GM23338 (cell line): ENCODE measurements around the gene CHST4. TPM values are rescaled to one million over a fixed set of nuclear protein-coding genes. Genes with fewer than 3 reads are reported as not detected.

Source experiments
- ATAC-seq: fragments of 200-7000 bp; cut with Tn5 transposase; 3 replicates; pipeline ENCODE4 v1.9.1; 2020
- DNase-seq: peaks from one replicate; pipeline ENCODE4 v3.0.0-alpha.2; 2015; ENCODE audit warnings: low spot score
- H2AFZ ChIP-seq: fragments of 200-600 bp; sonication (generic); 2 replicates; pipeline ENCODE4 v1.8.0; 2016; ENCODE audit warnings: antibody characterized with exemption, mild to moderate bottlenecking, moderate library complexity
- H3F3A ChIP-seq: fragments of 200-600 bp; sonication (generic); replicated peaks from 2 replicates; pipeline ENCODE4 v1.8.0; 2017; ENCODE audit warnings: antibody characterized with exemption, mixed run types, low read depth
- H3K27ac ChIP-seq: fragments of 200-600 bp; sonication (generic); 2 replicates; pipeline ENCODE4 v1.6.1; 2016; ENCODE audit warnings: low read depth
- H3K27me3 ChIP-seq: fragments of 200-600 bp; sonication (generic); 2 replicates; pipeline ENCODE4 v1.8.0; 2016; ENCODE audit warnings: mild to moderate bottlenecking, mixed run types, moderate library complexity; ENCODE audit not compliant: insufficient read depth
- H3K36me3 ChIP-seq: fragments of 200-600 bp; sonication (generic); 2 replicates; pipeline ENCODE4 v1.8.0; 2016; ENCODE audit warnings: mild to moderate bottlenecking; ENCODE audit not compliant: insufficient read depth
- H3K4me1 ChIP-seq: fragments of 200-600 bp; sonication (generic); 2 replicates; pipeline ENCODE4 v1.8.0; 2016; ENCODE audit warnings: mild to moderate bottlenecking, moderate library complexity; ENCODE audit not compliant: insufficient read depth
- H3K4me2 ChIP-seq: fragments of 200-600 bp; sonication (generic); 2 replicates; pipeline ENCODE4 v1.7.1; 2017; ENCODE audit warnings: mixed run types
- H3K4me3 ChIP-seq: fragments of 200-600 bp; sonication (generic); 2 replicates; pipeline ENCODE4 v1.6.1; 2016; ENCODE audit warnings: mixed run types
- H3K79me2 ChIP-seq: fragments of 200-600 bp; sonication (generic); replicated peaks from 2 replicates; pipeline ENCODE4 v1.8.0; 2017; ENCODE audit warnings: mild to moderate bottlenecking; ENCODE audit not compliant: insufficient read depth
- H3K9me2 ChIP-seq: fragments of 200-600 bp; sonication (generic); 2 replicates; pipeline ENCODE4 v1.8.0; 2017; ENCODE audit not compliant: insufficient read depth
- H4K20me1 ChIP-seq: fragments of 200-600 bp; sonication (generic); replicated peaks from 2 replicates; pipeline ENCODE4 v1.8.0; 2017; ENCODE audit warnings: mild to moderate bottlenecking; ENCODE audit not compliant: insufficient read depth
- H3K27ac Mint-ChIP-seq: 2 replicates; pipeline ENCODE4 v1.8.0; 2020; ENCODE audit warnings: inconsistent platforms, mild to moderate bottlenecking, moderate library complexity, mixed read lengths
- H3K27me3 Mint-ChIP-seq: 3 replicates; pipeline ENCODE4 v1.8.0; 2022; ENCODE audit warnings: low read depth, mild to moderate bottlenecking, moderate library complexity, mixed read lengths, inconsistent platforms; ENCODE audit not compliant: insufficient read depth, poor library complexity
- H3K36me3 Mint-ChIP-seq: 3 replicates; pipeline ENCODE4 v1.8.0; 2021; ENCODE audit warnings: low read depth, mild to moderate bottlenecking, inconsistent platforms, moderate library complexity, mixed read lengths
- H3K4me1 Mint-ChIP-seq: 3 replicates; pipeline ENCODE4 v1.8.0; 2020; ENCODE audit warnings: mild to moderate bottlenecking, inconsistent platforms, mixed read lengths
- H3K4me3 Mint-ChIP-seq: 3 replicates; pipeline ENCODE4 v1.8.0; 2021; ENCODE audit warnings: moderate library complexity, mild to moderate bottlenecking, inconsistent platforms, mixed read lengths
- H3K9me3 Mint-ChIP-seq: 3 replicates; pipeline ENCODE4 v1.8.0; 2020; ENCODE audit warnings: moderate library complexity, mild to moderate bottlenecking, inconsistent platforms, mixed read lengths
- CREB1 ChIP-seq: fragments of 250-450 bp; sonication (Bioruptor Pico); IDR thresholded peaks from 2 replicates; pipeline ENCODE4 v1.5.0; 2020; ENCODE audit warnings: low read depth, mild to moderate bottlenecking, moderate library complexity
- EZH2 ChIP-seq: fragments of 200-600 bp; sonication (generic); IDR thresholded peaks from one replicate; pipeline ENCODE4 v1.8.0; 2017; ENCODE audit warnings: antibody characterized with exemption, mild to moderate bottlenecking, low read depth; ENCODE audit not compliant: unreplicated experiment
- EZH2phosphoT487 ChIP-seq: fragments of 200-600 bp; sonication (generic); IDR thresholded peaks from one replicate; pipeline ENCODE4 v1.8.1; 2018; ENCODE audit warnings: antibody characterized with exemption; ENCODE audit not compliant: unreplicated experiment
- JUNB ChIP-seq: IDR thresholded peaks from one replicate; pipeline ENCODE4 v1.6.1; 2016; ENCODE audit warnings: antibody characterized with exemption; ENCODE audit not compliant: unreplicated experiment
- NANOG ChIP-seq: IDR thresholded peaks from 2 replicates; pipeline ENCODE4 v1.6.1; 2016; ENCODE audit warnings: antibody characterized with exemption, borderline replicate concordance
- POLR2AphosphoS5 ChIP-seq: IDR thresholded peaks from 2 replicates; pipeline ENCODE4 v1.6.1; 2016; ENCODE audit warnings: antibody characterized with exemption, low read depth
- STAT1 ChIP-seq: IDR thresholded peaks from one replicate; pipeline ENCODE4 v1.6.1; 2016; ENCODE audit warnings: antibody characterized with exemption; ENCODE audit not compliant: unreplicated experiment
- ZNF114 ChIP-seq: fragments of 250-450 bp; sonication (Bioruptor Pico); IDR thresholded peaks from 2 replicates; pipeline ENCODE4 v1.5.0; 2020; ENCODE audit warnings: mild to moderate bottlenecking, moderate library complexity
- ZNF331 ChIP-seq: fragments of 250-450 bp; sonication (Bioruptor Pico); IDR thresholded peaks from 2 replicates; pipeline ENCODE4 v1.5.0; 2020; ENCODE audit warnings: low read depth, mild to moderate bottlenecking, moderate library complexity
- polyA plus RNA-seq: library from polyadenylated mRNA; unstranded; fragments of >200 nt; fragmentation: Nextera tagmentation; extraction: Ambion mirVana; gene quantifications from 2 replicates; pipeline ENCODE4 v1.2.1, GENCODE V29; 2016
- total RNA-seq: library from RNA; depleted of rRNA; stranded (reverse); fragments of >200 nt; shearing (Covaris generic); gene quantifications from 2 replicates; pipeline ENCODE4 v1.2.3, GENCODE V29; 2014
- TF ChIP-seq, protein P1 (sequence below): fragments of 250-450 bp; sonication (Bioruptor Pico); IDR thresholded peaks from 2 replicates; pipeline ENCODE4 v1.5.0; 2020; ENCODE audit warnings: mild to moderate bottlenecking, moderate library complexity
- TF ChIP-seq, protein P2 (sequence below): IDR thresholded peaks from one replicate; pipeline ENCODE4 v1.6.1; 2018; ENCODE audit warnings: antibody characterized with exemption; ENCODE audit not compliant: unreplicated experiment
- TF ChIP-seq, protein P3 (sequence below): IDR thresholded peaks from 2 replicates; pipeline ENCODE4 v1.6.1; 2016; ENCODE audit warnings: antibody characterized with exemption
- TF ChIP-seq, protein P4 (sequence below), 2 experiments: fragments of 200-600 bp in 1 of 2; sonication (generic) in 1 of 2; conservative IDR thresholded peaks; 2 replicates each; pipeline versions ENCODE4 v1.5.1 to v1.6.1; 2016 to 2017; ENCODE audit warnings: antibody characterized with exemption in 2 of 2, low read depth in 2 of 2, mild to moderate bottlenecking in 2 of 2, moderate library complexity in 1 of 2

The CHST4 gene
- total and polyA plus RNA-seq, 2 experiments from 2014 or later: 5.5 to 17.8 TPM

DNA sequence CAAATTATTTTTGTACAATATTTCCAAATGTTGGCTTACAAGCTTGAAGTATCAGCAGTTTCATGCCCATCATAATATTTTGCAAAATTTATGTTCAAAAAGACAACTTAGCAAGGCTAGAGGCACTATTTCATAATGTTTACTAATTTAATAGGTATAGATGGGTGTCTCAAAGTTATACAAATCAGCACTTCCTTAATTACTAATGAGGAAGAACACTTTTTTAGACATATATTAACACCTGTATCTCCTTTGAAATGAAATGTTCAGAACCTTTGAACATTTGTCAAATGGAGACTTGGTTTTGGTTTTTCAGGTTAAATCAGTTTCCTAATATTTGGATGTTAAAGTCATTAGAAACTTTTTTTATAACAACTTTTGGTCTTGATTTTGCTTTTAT is 48.5 kb downstream of the CHST4 start:
- Histone ChIP-seq H3F3A (no peaks in the 10 kb centered on the region), H3K79me2 (no peaks in the 10 kb centered on the region), H3K27me3 (no peaks in the 10 kb centered on the region), H4K20me1 (no peaks in the 10 kb centered on the region), H3K9me2 (no peaks in the 10 kb centered on the region), H3K4me3 (no peak overlapping the region), H3K4me2 (no peak overlapping the region), H3K36me3 (no peaks in the 10 kb centered on the region), H2AFZ (no peak overlapping the region), H3K4me1 (no peaks in the 10 kb centered on the region), H3K27ac (no peak overlapping the region)
- Mint-ChIP-seq H3K27me3 (no peaks in the 10 kb centered on the region), H3K27ac (no peak overlapping the region), H3K9me3 (no peaks in the 10 kb centered on the region), H3K4me1 (no peaks in the 10 kb centered on the region; the same call in 1 of the 3 replicates), H3K36me3 (no peaks in the 10 kb centered on the region), H3K4me3 (no peak overlapping the region)
- ATAC-seq (no peak), DNase-seq (no peak)
- TF ChIP-seq, protein P1, sequence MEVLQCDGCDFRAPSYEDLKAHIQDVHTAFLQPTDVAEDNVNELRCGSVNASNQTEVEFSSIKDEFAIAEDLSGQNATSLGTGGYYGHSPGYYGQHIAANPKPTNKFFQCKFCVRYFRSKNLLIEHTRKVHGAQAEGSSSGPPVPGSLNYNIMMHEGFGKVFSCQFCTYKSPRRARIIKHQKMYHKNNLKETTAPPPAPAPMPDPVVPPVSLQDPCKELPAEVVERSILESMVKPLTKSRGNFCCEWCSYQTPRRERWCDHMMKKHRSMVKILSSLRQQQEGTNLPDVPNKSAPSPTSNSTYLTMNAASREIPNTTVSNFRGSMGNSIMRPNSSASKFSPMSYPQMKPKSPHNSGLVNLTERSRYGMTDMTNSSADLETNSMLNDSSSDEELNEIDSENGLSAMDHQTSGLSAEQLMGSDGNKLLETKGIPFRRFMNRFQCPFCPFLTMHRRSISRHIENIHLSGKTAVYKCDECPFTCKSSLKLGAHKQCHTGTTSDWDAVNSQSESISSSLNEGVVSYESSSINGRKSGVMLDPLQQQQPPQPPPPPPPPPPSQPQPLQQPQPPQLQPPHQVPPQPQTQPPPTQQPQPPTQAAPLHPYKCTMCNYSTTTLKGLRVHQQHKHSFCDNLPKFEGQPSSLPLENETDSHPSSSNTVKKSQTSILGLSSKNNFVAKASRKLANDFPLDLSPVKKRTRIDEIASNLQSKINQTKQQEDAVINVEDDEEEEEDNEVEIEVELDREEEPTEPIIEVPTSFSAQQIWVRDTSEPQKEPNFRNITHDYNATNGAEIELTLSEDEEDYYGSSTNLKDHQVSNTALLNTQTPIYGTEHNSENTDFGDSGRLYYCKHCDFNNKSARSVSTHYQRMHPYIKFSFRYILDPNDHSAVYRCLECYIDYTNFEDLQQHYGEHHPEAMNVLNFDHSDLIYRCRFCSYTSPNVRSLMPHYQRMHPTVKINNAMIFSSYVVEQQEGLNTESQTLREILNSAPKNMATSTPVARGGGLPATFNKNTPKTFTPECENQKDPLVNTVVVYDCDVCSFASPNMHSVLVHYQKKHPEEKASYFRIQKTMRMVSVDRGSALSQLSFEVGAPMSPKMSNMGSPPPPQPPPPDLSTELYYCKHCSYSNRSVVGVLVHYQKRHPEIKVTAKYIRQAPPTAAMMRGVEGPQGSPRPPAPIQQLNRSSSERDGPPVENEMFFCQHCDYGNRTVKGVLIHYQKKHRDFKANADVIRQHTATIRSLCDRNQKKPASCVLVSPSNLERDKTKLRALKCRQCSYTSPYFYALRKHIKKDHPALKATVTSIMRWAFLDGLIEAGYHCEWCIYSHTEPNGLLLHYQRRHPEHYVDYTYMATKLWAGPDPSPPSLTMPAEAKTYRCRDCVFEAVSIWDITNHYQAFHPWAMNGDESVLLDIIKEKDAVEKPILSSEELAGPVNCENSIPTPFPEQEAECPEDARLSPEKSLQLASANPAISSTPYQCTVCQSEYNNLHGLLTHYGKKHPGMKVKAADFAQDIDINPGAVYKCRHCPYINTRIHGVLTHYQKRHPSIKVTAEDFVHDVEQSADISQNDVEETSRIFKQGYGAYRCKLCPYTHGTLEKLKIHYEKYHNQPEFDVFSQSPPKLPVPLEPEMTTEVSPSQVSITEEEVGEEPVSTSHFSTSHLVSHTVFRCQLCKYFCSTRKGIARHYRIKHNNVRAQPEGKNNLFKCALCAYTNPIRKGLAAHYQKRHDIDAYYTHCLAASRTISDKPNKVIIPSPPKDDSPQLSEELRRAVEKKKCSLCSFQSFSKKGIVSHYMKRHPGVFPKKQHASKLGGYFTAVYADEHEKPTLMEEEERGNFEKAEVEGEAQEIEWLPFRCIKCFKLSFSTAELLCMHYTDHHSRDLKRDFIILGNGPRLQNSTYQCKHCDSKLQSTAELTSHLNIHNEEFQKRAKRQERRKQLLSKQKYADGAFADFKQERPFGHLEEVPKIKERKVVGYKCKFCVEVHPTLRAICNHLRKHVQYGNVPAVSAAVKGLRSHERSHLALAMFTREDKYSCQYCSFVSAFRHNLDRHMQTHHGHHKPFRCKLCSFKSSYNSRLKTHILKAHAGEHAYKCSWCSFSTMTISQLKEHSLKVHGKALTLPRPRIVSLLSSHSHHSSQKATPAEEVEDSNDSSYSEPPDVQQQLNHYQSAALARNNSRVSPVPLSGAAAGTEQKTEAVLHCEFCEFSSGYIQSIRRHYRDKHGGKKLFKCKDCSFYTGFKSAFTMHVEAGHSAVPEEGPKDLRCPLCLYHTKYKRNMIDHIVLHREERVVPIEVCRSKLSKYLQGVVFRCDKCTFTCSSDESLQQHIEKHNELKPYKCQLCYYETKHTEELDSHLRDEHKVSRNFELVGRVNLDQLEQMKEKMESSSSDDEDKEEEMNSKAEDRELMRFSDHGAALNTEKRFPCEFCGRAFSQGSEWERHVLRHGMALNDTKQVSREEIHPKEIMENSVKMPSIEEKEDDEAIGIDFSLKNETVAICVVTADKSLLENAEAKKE: no peak
- TF ChIP-seq ZNF114 (no peak), EZH2 (no peak), NANOG (no peak), POLR2AphosphoS5 (no peak), STAT1 (no peak), CREB1 (no peak), JUNB (no peak), ZNF331 (no peak), EZH2phosphoT487 (no peak)
- TF ChIP-seq, protein P2, sequence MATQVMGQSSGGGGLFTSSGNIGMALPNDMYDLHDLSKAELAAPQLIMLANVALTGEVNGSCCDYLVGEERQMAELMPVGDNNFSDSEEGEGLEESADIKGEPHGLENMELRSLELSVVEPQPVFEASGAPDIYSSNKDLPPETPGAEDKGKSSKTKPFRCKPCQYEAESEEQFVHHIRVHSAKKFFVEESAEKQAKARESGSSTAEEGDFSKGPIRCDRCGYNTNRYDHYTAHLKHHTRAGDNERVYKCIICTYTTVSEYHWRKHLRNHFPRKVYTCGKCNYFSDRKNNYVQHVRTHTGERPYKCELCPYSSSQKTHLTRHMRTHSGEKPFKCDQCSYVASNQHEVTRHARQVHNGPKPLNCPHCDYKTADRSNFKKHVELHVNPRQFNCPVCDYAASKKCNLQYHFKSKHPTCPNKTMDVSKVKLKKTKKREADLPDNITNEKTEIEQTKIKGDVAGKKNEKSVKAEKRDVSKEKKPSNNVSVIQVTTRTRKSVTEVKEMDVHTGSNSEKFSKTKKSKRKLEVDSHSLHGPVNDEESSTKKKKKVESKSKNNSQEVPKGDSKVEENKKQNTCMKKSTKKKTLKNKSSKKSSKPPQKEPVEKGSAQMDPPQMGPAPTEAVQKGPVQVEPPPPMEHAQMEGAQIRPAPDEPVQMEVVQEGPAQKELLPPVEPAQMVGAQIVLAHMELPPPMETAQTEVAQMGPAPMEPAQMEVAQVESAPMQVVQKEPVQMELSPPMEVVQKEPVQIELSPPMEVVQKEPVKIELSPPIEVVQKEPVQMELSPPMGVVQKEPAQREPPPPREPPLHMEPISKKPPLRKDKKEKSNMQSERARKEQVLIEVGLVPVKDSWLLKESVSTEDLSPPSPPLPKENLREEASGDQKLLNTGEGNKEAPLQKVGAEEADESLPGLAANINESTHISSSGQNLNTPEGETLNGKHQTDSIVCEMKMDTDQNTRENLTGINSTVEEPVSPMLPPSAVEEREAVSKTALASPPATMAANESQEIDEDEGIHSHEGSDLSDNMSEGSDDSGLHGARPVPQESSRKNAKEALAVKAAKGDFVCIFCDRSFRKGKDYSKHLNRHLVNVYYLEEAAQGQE: no peak
- TF ChIP-seq, protein P3, sequence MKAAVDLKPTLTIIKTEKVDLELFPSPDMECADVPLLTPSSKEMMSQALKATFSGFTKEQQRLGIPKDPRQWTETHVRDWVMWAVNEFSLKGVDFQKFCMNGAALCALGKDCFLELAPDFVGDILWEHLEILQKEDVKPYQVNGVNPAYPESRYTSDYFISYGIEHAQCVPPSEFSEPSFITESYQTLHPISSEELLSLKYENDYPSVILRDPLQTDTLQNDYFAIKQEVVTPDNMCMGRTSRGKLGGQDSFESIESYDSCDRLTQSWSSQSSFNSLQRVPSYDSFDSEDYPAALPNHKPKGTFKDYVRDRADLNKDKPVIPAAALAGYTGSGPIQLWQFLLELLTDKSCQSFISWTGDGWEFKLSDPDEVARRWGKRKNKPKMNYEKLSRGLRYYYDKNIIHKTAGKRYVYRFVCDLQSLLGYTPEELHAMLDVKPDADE: no peak
- TF ChIP-seq, protein P4, sequence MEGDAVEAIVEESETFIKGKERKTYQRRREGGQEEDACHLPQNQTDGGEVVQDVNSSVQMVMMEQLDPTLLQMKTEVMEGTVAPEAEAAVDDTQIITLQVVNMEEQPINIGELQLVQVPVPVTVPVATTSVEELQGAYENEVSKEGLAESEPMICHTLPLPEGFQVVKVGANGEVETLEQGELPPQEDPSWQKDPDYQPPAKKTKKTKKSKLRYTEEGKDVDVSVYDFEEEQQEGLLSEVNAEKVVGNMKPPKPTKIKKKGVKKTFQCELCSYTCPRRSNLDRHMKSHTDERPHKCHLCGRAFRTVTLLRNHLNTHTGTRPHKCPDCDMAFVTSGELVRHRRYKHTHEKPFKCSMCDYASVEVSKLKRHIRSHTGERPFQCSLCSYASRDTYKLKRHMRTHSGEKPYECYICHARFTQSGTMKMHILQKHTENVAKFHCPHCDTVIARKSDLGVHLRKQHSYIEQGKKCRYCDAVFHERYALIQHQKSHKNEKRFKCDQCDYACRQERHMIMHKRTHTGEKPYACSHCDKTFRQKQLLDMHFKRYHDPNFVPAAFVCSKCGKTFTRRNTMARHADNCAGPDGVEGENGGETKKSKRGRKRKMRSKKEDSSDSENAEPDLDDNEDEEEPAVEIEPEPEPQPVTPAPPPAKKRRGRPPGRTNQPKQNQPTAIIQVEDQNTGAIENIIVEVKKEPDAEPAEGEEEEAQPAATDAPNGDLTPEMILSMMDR (conservative IDR thresholded peaks at IDR 0.05; ENCODE audit: low read depth in 2 of 2): no peak
